Lower leg skin (tissue), 4 donors: ENCODE data around the gene ODC1. TPM values are rescaled to one million over a fixed set of nuclear protein-coding genes. Genes with fewer than 3 reads are reported as not detected.

Experiments
- DNase-seq, 2 donors: peaks; one replicate each; pipeline ENCODE4 v3.0.0-alpha.2; 2019; ENCODE audit warnings: low spot score in 2 of 2
- H3K4me3 ChIP-seq: fragments of 200-600 bp; sonication (generic); 2 replicates; pipeline ENCODE4 v1.5.1; 2017; ENCODE audit warnings: mild to moderate bottlenecking, low read depth; ENCODE audit not compliant: poor library complexity, severe bottlenecking
- CTCF ChIP-seq, 3 donors: fragments of 450-650 bp; IDR thresholded peaks; one replicate each; pipeline ENCODE4 v1.5.1; 2016; ENCODE audit warnings: antibody characterized with exemption in 3 of 3, mild to moderate bottlenecking in 3 of 3, moderate library complexity in 2 of 3
- POLR2A ChIP-seq, 2 donors: fragments of 450-650 bp; IDR thresholded peaks; one replicate each; pipeline ENCODE4 v1.6.1; 2016 to 2017; ENCODE audit warnings: antibody characterized with exemption in 2 of 2, mild to moderate bottlenecking in 1 of 2, moderate library complexity in 1 of 2
- WGBS, 2 donors: methylation state at CpG; one replicate each; pipeline ENCODE4 v1.1.5; 2018; 5-methylcytosine and 5-hydroxymethylcytosine counted together
- intact Hi-C: fragments of 100-400 bp; cut with DNase I; formaldehyde crosslinking; loops from one replicate; pipeline ENCODE4 v1.15.0; 2023; ENCODE audit warnings: low total_unique reads
- total RNA-seq, 4 donors: library from RNA; depleted of rRNA; stranded (reverse); fragments of >200 nt; gene quantifications; one replicate each; pipeline ENCODE4 v1.1.0, GENCODE V29; 2016

Gene ODC1
- total RNA-seq, 4 donors from 2014 or later: 11.5 to 19.7 (median 17.8) TPM

DNA sequence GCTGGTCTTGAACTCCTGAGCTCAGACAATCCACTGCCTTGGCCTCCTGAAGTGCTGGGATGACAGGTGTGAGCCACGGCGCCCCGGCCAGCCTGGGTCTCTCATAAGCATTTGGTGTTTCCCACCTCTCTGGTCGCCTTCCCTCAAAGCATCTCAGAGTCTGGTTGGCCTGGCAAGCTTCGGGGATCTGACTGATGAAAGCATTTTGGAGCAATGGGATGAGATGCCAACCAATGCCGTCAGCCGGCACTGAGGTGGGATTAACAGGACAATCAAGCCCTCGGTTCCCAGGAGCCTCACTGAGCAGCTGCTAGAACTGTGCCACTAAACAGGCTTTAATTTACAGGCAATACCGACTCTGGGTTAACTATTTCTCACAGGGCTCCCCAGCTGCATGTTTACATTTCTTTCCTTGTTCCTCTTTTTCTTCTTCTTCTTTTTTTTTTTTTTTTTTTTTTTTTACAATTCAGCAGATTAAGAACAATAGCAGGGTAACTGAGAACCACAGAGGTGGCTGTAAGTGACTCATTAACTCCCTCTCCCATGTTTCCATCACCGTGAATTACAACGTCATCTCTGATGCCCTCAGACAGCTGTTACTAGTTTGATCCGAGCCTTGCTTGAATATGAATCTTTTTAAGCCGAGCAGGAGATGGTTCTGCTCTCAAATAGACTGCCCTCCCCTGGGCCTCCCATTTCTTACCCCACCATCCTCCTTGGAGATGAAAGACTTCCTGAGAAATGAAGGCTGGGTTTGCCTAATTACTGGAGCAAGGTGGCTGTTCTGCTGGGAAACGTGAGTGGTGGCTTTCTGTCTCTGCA is 37.9 kb downstream of the ODC1 start:
- WGBS, 2 donors: 85% methylated on average over 14 of the region's 14 CpGs
- DNase-seq: no peak
- no peak for TF ChIP-seq CTCF (IDR thresholded peaks at IDR 0.05)
- TF ChIP-seq POLR2A (IDR thresholded peaks at IDR 0.05): no peak
- H3K4me3 ChIP-seq: no peak overlapping the region
- intact Hi-C loops: no loop called here

GRCh38 chr2:10408649-10409579 is 39.2 kb downstream of the ODC1 start:
- intact Hi-C loops: no loop called here
- TF ChIP-seq POLR2A (IDR thresholded peaks at IDR 0.05) (no peak), CTCF (IDR thresholded peaks at IDR 0.05) (peak in 1 of 3 donors; percentile 81)
- WGBS, 2 donors: 19 to 20% methylated on average over 24 of the region's 24 CpGs
- peak; percentile 76 to 96 for DNase-seq
- no peak overlapping the region for H3K4me3 ChIP-seq

GRCh38 chr2:10407841-10408648 is 40.1 kb downstream of the ODC1 start:
- peak; percentile 69 to 94 for DNase-seq
- H3K4me3 ChIP-seq: no peak overlapping the region
- 32 to 39% methylated on average over 11 of the region's 11 CpGs for WGBS, 2 donors
- intact Hi-C loops: no loop called here
- no peak for TF ChIP-seq CTCF (IDR thresholded peaks at IDR 0.05)
- TF ChIP-seq POLR2A (IDR thresholded peaks at IDR 0.05): no peak

GRCh38 chr2:10407432-10407831 is 40.7 kb downstream of the ODC1 start:
- no peak for DNase-seq
- TF ChIP-seq CTCF (IDR thresholded peaks at IDR 0.05) (no peak), POLR2A (IDR thresholded peaks at IDR 0.05) (no peak)
- intact Hi-C loops: no loop called here
- 61 to 69% methylated on average over 4 of the region's 4 CpGs for WGBS, 2 donors
- H3K4me3 ChIP-seq: no peak overlapping the region

DNA sequence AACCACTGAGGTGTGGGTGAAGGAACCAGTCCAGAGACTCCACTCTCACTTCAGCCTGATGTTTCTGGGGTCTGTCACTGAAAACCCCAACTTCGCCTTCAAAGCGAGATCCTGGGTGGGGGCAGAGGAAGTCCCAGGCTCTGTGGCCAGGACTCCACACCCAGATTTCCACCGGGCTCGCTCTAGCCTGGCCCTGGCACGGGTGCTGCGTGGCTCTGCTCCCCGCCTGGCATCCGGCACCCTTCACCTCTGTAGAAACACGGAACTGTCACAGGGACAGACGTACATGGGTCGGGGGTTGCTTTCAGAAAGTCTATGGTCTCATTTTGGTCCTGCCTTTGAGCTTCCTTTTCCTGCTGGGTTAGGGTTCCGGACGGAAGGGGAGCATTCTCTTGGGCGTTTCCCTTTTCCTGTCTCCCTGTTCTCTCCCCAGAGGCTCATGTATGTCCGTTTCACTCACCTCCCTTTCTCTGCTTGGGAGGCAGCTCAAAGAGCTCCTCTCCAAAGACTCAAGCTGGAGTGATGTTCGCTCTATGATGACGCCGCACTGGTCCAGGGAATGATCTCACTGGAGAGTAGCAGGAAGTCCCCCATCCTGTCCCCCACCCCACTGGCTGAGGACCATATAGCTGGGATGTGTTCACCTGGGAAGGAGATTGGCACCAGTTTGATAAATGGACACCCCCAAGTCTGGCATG is 41.5 kb downstream of the ODC1 start:
- WGBS, 2 donors: 47 to 55% methylated on average over 15 to 18 of the region's 18 CpGs
- no peak for TF ChIP-seq POLR2A (IDR thresholded peaks at IDR 0.05)
- TF ChIP-seq CTCF (IDR thresholded peaks at IDR 0.05): no peak
- intact Hi-C loops: no loop called here
- DNase-seq: no peak
- H3K4me3 ChIP-seq: no peak overlapping the region
